SK-N-SH treated with all-trans-retinoic acid at 6 μM for 48 hours (cell line): ENCODE results near the gene CYRIA.

Experiments
- RARB ChIP-seq: fragments of 250-450 bp; sonication (Bioruptor Pico); IDR thresholded peaks from 2 replicates; pipeline ENCODE4 v1.8.0; 2021; ENCODE audit warnings: mild to moderate bottlenecking, moderate library complexity
- ZFP3 ChIP-seq: fragments of 250-450 bp; sonication (Bioruptor Pico); IDR thresholded peaks from 2 replicates; pipeline ENCODE4 v1.5.0; 2020; ENCODE audit warnings: mild to moderate bottlenecking, moderate library complexity
- ZNF565 ChIP-seq: fragments of 450-650 bp; formaldehyde crosslinking; conservative IDR thresholded peaks from 2 replicates; pipeline ENCODE4 v1.5.0; 2020; ENCODE audit warnings: low read depth, mild to moderate bottlenecking, moderate library complexity
- TF ChIP-seq, protein P1 (sequence below): fragments of 250-450 bp; sonication (Bioruptor Pico); IDR thresholded peaks from 2 replicates; pipeline ENCODE4 v1.8.0; 2021; ENCODE audit warnings: low read depth, mild to moderate bottlenecking, moderate library complexity, borderline replicate concordance

DNA sequence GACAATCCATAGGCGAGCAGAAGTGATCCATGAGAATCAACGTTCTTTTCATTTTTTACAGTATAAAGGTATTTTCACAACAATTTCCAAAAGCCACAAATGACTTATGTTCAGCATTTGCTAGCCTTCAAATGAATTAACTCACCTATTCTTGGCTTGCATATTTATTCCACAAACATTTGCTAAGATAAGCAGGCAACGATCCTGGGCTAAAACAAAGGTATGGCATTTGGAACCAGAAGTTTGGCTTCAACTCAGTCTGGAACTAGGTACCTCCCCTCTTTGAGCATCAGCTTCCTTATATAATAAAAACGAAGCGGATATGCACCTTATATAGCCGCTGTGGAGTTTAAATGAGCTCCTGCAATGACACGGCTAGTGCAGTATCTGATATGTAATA is 20.5 kb downstream of the CYRIA start:
- TF ChIP-seq ZNF565 (CRISPR knock-in tag) (no peak), ZFP3 (CRISPR knock-in tag) (no peak), RARB (CRISPR knock-in tag) (no peak)
- TF ChIP-seq, protein P1, sequence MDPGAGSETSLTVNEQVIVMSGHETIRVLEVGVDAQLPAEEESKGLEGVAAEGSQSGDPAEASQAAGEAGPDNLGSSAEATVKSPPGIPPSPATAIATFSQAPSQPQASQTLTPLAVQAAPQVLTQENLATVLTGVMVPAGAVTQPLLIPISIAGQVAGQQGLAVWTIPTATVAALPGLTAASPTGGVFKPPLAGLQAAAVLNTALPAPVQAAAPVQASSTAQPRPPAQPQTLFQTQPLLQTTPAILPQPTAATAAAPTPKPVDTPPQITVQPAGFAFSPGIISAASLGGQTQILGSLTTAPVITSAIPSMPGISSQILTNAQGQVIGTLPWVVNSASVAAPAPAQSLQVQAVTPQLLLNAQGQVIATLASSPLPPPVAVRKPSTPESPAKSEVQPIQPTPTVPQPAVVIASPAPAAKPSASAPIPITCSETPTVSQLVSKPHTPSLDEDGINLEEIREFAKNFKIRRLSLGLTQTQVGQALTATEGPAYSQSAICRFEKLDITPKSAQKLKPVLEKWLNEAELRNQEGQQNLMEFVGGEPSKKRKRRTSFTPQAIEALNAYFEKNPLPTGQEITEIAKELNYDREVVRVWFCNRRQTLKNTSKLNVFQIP (CRISPR knock-in tag): no peak
